Cerebellar nuclear complex (tissue), 1 donor: ENCODE data around the gene CACNA1D.

Source experiments
- DNase-seq, 2 experiments: peaks; one replicate each; lab custom pipeline; 2025; lab: John Stamatoyannopoulos, UW

The CACNA1D gene

GRCh38 chr3:53822331-53822741 is 327.9 kb downstream of the CACNA1D start:
- DNase-seq: no peak

GRCh38 chr3:53823026-53823955 is 328.9 kb downstream of the CACNA1D start:
- no peak for DNase-seq

- DNase-seq: no peak
These were observed 329.7 kb downstream of the CACNA1D start for GRCh38 chr3:53823956-53824657.

GRCh38 chr3:53824795-53825194 is 330.4 kb downstream of the CACNA1D start:
- no peak for DNase-seq

GRCh38 chr3:53826048-53826447 is 331.6 kb downstream of the CACNA1D start:
- DNase-seq: no peak

GRCh38 chr3:53828581-53828980 is 334.2 kb downstream of the CACNA1D start:
- DNase-seq: no peak

GRCh38 chr3:53829605-53830004 is 335.2 kb downstream of the CACNA1D start:
- no peak for DNase-seq

- no peak for DNase-seq
These were observed 336.5 kb downstream of the CACNA1D start for GRCh38 chr3:53830944-53831343.

GRCh38 chr3:53833053-53833645 is 338.7 kb downstream of the CACNA1D start:
- no peak for DNase-seq

- no peak for DNase-seq
These were observed 339.3 kb downstream of the CACNA1D start for GRCh38 chr3:53833700-53834099.

- DNase-seq: no peak
These were observed 340.2 kb downstream of the CACNA1D start for GRCh38 chr3:53834429-53835095.

GRCh38 chr3:53835257-53835656 is 340.8 kb downstream of the CACNA1D start:
- no peak for DNase-seq

GRCh38 chr3:53836084-53836872 is 341.9 kb downstream of the CACNA1D start:
- DNase-seq: no peak

- DNase-seq: no peak
These were observed 342.9 kb downstream of the CACNA1D start for GRCh38 chr3:53837331-53837730.

- no peak for DNase-seq
These were observed 346.9 kb downstream of the CACNA1D start for GRCh38 chr3:53841296-53841695.

GRCh38 chr3:53842436-53843194 is 348.2 kb downstream of the CACNA1D start:
- DNase-seq: peak; percentile 58 to 86

GRCh38 chr3:53843195-53844177 is 349.1 kb downstream of the CACNA1D start:
- DNase-seq: peak; percentile 24 to 57

- peak in 1 of 2 experiments; percentile 26 for DNase-seq
These were observed 350.1 kb downstream of the CACNA1D start for GRCh38 chr3:53844262-53845102.
